C4-2B (cell line): Measurements from ENCODE around the gene SMAGP.

Experiments used
- ZFX ChIP-seq: fragments of 450-650 bp; IDR thresholded peaks from 2 replicates; pipeline ENCODE4 v1.6.1; 2017
- TF ChIP-seq, protein P1 (sequence below): fragments of 450-650 bp; conservative IDR thresholded peaks from 2 replicates; pipeline ENCODE4 v1.5.1; 2017; ENCODE audit warnings: mild to moderate bottlenecking

DNA sequence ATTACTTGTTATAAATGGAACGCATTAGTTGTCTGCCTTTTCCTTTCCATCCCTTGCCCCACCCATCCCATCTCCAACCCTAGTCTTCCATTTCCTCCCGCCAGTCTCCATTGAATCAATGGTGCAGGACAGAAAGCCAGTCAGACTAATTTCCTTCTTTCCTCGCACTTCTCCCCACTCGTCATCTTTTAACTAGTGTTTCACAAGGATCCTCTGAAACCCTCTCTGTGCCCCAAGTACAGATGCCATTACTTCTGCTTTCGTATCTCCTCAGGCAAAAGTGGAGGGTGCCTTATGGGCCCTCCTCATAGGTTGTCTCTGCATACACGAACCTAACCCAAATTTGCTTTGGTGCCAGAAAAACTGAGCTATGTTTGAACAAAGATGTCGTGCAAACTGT is 27.3 kb downstream of the SMAGP start:
- TF ChIP-seq, protein P1, sequence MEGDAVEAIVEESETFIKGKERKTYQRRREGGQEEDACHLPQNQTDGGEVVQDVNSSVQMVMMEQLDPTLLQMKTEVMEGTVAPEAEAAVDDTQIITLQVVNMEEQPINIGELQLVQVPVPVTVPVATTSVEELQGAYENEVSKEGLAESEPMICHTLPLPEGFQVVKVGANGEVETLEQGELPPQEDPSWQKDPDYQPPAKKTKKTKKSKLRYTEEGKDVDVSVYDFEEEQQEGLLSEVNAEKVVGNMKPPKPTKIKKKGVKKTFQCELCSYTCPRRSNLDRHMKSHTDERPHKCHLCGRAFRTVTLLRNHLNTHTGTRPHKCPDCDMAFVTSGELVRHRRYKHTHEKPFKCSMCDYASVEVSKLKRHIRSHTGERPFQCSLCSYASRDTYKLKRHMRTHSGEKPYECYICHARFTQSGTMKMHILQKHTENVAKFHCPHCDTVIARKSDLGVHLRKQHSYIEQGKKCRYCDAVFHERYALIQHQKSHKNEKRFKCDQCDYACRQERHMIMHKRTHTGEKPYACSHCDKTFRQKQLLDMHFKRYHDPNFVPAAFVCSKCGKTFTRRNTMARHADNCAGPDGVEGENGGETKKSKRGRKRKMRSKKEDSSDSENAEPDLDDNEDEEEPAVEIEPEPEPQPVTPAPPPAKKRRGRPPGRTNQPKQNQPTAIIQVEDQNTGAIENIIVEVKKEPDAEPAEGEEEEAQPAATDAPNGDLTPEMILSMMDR, result no peak
- no peak for TF ChIP-seq ZFX
